ENCODE results near the gene PRKAG2. TPM values are rescaled to one million over a fixed set of nuclear protein-coding genes. Genes with fewer than 3 reads are reported as not detected.

The PRKAG2 gene
- total RNA-seq, 1 donor from 2014 or later, result 130 TPM

GRCh38 chr7:151711906-151712809, 164.8 kb downstream of the PRKAG2 start:
- Histone ChIP-seq H3K36me3 (no peaks in the 10 kb centered on the region), H3K4me1 (peaks cover 66% of the 10 kb centered on the region), H3K4me3 (no peak overlapping the region), H3K27me3 (ENCODE audit: low read depth) (no peaks in the 10 kb centered on the region), H3K9me3 (replicated peaks) (no peaks in the 10 kb centered on the region), H3K27ac (replicated peaks) (peak overlapping the region; percentile 78)
- intact Hi-C loops (cut with micrococcal nuclease), result no loop called here
- no peak for TF ChIP-seq CTCF (IDR thresholded peaks at IDR 0.05; ENCODE audit: borderline replicate concordance)
- peak; percentile 64 for DNase-seq

- Histone ChIP-seq H3K36me3 (no peaks in the 10 kb centered on the region), H3K4me1 (peaks cover 66% of the 10 kb centered on the region), H3K4me3 (no peak overlapping the region), H3K9me3 (replicated peaks) (no peaks in the 10 kb centered on the region), H3K27ac (replicated peaks) (peak overlapping the region; percentile 78), H3K27me3 (ENCODE audit: low read depth) (no peaks in the 10 kb centered on the region)
- intact Hi-C loops (cut with micrococcal nuclease), result no loop called here
- no peak for TF ChIP-seq CTCF (IDR thresholded peaks at IDR 0.05; ENCODE audit: borderline replicate concordance)
- DNase-seq, result no peak
Observed at GRCh38 chr7:151711435-151711872, 165.5 kb downstream of the PRKAG2 start.

GRCh38 chr7:151710646-151711434, 166.1 kb downstream of the PRKAG2 start:
- H3K27ac ChIP-seq (replicated peaks), result peak overlapping the region; percentile 78

GRCh38 chr7:151710121-151710640, 166.7 kb downstream of the PRKAG2 start:
- Histone ChIP-seq H3K27ac (replicated peaks) (peak overlapping the region; percentile 78), H3K4me1 (peaks cover 69% of the 10 kb centered on the region)
- intact Hi-C loops (cut with micrococcal nuclease), result no loop called here

More at GRCh38 chr7:151710646-151711434, 166.1 kb downstream of the PRKAG2 start:
- Histone ChIP-seq H3K27me3 (ENCODE audit: low read depth) (no peaks in the 10 kb centered on the region), H3K4me3 (no peak overlapping the region), H3K9me3 (replicated peaks) (no peaks in the 10 kb centered on the region), H3K36me3 (no peaks in the 10 kb centered on the region), H3K4me1 (peaks cover 66% of the 10 kb centered on the region)
- no peak for TF ChIP-seq CTCF (IDR thresholded peaks at IDR 0.05; ENCODE audit: borderline replicate concordance)
- intact Hi-C loops (cut with micrococcal nuclease), result no loop called here
- no peak for DNase-seq

More at GRCh38 chr7:151710121-151710640, 166.7 kb downstream of the PRKAG2 start:
- Histone ChIP-seq H3K4me3 (no peak overlapping the region), H3K36me3 (no peaks in the 10 kb centered on the region), H3K9me3 (replicated peaks) (no peaks in the 10 kb centered on the region), H3K27me3 (ENCODE audit: low read depth) (no peaks in the 10 kb centered on the region)
- TF ChIP-seq CTCF (IDR thresholded peaks at IDR 0.05; ENCODE audit: borderline replicate concordance), result no peak
- no peak for DNase-seq
